Loucy (cell line): ENCODE measurements around the gene WNK2.
"Not testable (repeated sequence)": the region's sequence is repeated elsewhere in the genome, so short reads cannot be mapped to it uniquely, and the experiment has no call there.

Source experiments
- EZH2phosphoT487 ChIP-seq: fragments of 200-600 bp; IDR thresholded peaks from 2 replicates; pipeline ENCODE4 v1.6.1; 2018; ENCODE audit warnings: antibody characterized with exemption, mild to moderate bottlenecking, moderate library complexity, borderline replicate concordance
- TF ChIP-seq, protein P1 (sequence below): fragments of 200-600 bp; sonication (generic); conservative IDR thresholded peaks from 2 replicates; pipeline ENCODE4 v1.5.1; 2014; ENCODE audit warnings: mild to moderate bottlenecking, antibody characterized with exemption, low read length

DNA sequence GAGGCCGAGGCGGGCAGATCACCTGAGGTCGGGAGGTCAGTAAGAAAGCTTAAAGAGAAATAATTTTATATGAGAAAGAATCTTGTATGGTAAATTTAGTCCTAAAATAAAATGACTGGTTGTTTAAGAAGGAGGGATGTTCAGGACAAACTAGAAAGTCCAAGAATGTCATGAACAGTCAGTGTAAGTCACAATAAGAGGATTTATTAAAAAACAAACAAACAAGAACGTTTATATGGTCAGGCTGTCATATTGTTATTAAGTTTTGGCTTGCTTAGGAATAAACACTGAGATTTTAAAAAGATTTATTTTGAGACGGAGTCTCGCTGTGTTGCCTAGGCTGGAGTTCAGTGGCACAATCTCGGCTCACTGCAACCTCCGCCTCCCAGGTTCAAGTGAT lies 176.0 kb downstream of the WNK2 start:
- TF ChIP-seq, protein P1, sequence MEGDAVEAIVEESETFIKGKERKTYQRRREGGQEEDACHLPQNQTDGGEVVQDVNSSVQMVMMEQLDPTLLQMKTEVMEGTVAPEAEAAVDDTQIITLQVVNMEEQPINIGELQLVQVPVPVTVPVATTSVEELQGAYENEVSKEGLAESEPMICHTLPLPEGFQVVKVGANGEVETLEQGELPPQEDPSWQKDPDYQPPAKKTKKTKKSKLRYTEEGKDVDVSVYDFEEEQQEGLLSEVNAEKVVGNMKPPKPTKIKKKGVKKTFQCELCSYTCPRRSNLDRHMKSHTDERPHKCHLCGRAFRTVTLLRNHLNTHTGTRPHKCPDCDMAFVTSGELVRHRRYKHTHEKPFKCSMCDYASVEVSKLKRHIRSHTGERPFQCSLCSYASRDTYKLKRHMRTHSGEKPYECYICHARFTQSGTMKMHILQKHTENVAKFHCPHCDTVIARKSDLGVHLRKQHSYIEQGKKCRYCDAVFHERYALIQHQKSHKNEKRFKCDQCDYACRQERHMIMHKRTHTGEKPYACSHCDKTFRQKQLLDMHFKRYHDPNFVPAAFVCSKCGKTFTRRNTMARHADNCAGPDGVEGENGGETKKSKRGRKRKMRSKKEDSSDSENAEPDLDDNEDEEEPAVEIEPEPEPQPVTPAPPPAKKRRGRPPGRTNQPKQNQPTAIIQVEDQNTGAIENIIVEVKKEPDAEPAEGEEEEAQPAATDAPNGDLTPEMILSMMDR: not testable (repeated sequence)
- not testable (repeated sequence) for TF ChIP-seq EZH2phosphoT487
